Hematopoietic multipotent progenitor cell treated with erythropoietin and hydrocortisone succinate and interleukin-3 and kit ligand, for 15 days (in vitro differentiated cells): ENCODE measurements around the gene SEMA3C.

Source experiments
- DNase-seq: peaks from one replicate; pipeline ENCODE4 v3.0.0-alpha.2; 2015; ENCODE audit warnings: low spot score

Gene SEMA3C

GRCh38 chr7:80848841-80849240 is 70.0 kb downstream of the SEMA3C start:
- DNase-seq: no peak

GRCh38 chr7:80847895-80848294 is 71.0 kb downstream of the SEMA3C start:
- DNase-seq: no peak

GRCh38 chr7:80847027-80847426 is 71.8 kb downstream of the SEMA3C start:
- no peak for DNase-seq

GRCh38 chr7:80844916-80845315 is 73.9 kb downstream of the SEMA3C start:
- no peak for DNase-seq

GRCh38 chr7:80843018-80843677 is 75.7 kb downstream of the SEMA3C start:
- no peak for DNase-seq

- no peak for DNase-seq
Observed at GRCh38 chr7:80842022-80842790, 76.6 kb downstream of the SEMA3C start.

- no peak for DNase-seq
Observed at GRCh38 chr7:80841423-80841955, 77.4 kb downstream of the SEMA3C start.

GRCh38 chr7:80840681-80841080 is 78.2 kb downstream of the SEMA3C start:
- DNase-seq: no peak

- DNase-seq: no peak
Observed at GRCh38 chr7:80839855-80840254, 79.0 kb downstream of the SEMA3C start.

- no peak for DNase-seq
Observed at GRCh38 chr7:80838643-80839042, 80.2 kb downstream of the SEMA3C start.

- DNase-seq: no peak
Observed at GRCh38 chr7:80837345-80837744, 81.5 kb downstream of the SEMA3C start.

GRCh38 chr7:80835251-80835650 is 83.6 kb downstream of the SEMA3C start:
- no peak for DNase-seq

GRCh38 chr7:80833289-80834268 is 85.3 kb downstream of the SEMA3C start:
- no peak for DNase-seq

GRCh38 chr7:80832006-80832405 is 86.8 kb downstream of the SEMA3C start:
- DNase-seq: no peak

- no peak for DNase-seq
Observed at GRCh38 chr7:80830584-80831285, 88.1 kb downstream of the SEMA3C start.

- DNase-seq: no peak
Observed at GRCh38 chr7:80830010-80830409, 88.8 kb downstream of the SEMA3C start.

GRCh38 chr7:80829527-80829926 is 89.3 kb downstream of the SEMA3C start:
- no peak for DNase-seq

GRCh38 chr7:80827239-80827633 is 91.6 kb downstream of the SEMA3C start:
- no peak for DNase-seq

GRCh38 chr7:80826520-80827238 is 92.2 kb downstream of the SEMA3C start:
- DNase-seq: no peak

GRCh38 chr7:80825499-80825898 is 93.4 kb downstream of the SEMA3C start:
- no peak for DNase-seq

GRCh38 chr7:80824253-80824652 is 94.6 kb downstream of the SEMA3C start:
- no peak for DNase-seq
